IMR-90 (cell line): Measurements from ENCODE around the gene MAGED1. TPM values are rescaled to one million over a fixed set of nuclear protein-coding genes. Genes with fewer than 3 reads are reported as not detected.

Experiments used
- ATAC-seq: fragments of 200-7000 bp; cut with Tn5 transposase; 2 replicates; pipeline ENCODE4 v1.9.1; 2020; ENCODE audit warnings: low read depth, mild to moderate bottlenecking, moderate library complexity
- BruUV-seq: library from RNA; stranded (reverse); fragments of 400-500 nt; replicated peaks from 2 replicates; lab custom pipeline; 2021; lab: Mats Ljungman, UMichigan
- CTCF ChIA-PET: fragments of 300-600 bp; formaldehyde crosslinking; extraction: SDS; loops from one replicate; lab custom pipeline; 2021; ENCODE audit warnings: antibody characterized with exemption; lab: Yijun Ruan, JAX
- POLR2A ChIA-PET: fragments of 300-600 bp; sonication (Branson Sonifier 250); formaldehyde crosslinking; loops from one replicate; lab custom pipeline; 2022; ENCODE audit warnings: antibody characterized with exemption; ENCODE audit not compliant: unreplicated experiment; lab: Charles Lee
- DNase-seq: peaks from one replicate; pipeline ENCODE4 v3.0.0; 2013
- H2AFZ ChIP-seq: replicated peaks from 2 replicates; pipeline ENCODE3; 2013; ENCODE audit warnings: low read length, mild to moderate bottlenecking; ENCODE audit not compliant: poor library complexity
- H2AK5ac ChIP-seq: 2 replicates; pipeline ENCODE4 v1.6.1; 2013; ENCODE audit warnings: low read depth, low read length, inconsistent platforms
- H2AK9ac ChIP-seq: replicated peaks from 2 replicates; pipeline ENCODE3; 2013; ENCODE audit warnings: mild to moderate bottlenecking, low read depth, low read length, moderate library complexity; ENCODE audit not compliant: poor library complexity
- H2BK120ac ChIP-seq: 2 replicates; pipeline ENCODE4 v1.6.1; 2013; ENCODE audit warnings: low read depth, low read length, inconsistent platforms
- H2BK15ac ChIP-seq: 3 replicates; pipeline ENCODE4 v1.6.1; 2013; ENCODE audit warnings: low read depth, low read length, inconsistent platforms
- H2BK20ac ChIP-seq: 2 replicates; pipeline ENCODE4 v1.6.1; 2013; ENCODE audit warnings: low read depth, mild to moderate bottlenecking, inconsistent platforms, low read length, moderate library complexity
- H2BK5ac ChIP-seq: 2 replicates; pipeline ENCODE4 v1.6.1; 2013; ENCODE audit warnings: mild to moderate bottlenecking, low read depth, low read length, inconsistent platforms; ENCODE audit not compliant: poor library complexity, severe bottlenecking
- H3K14ac ChIP-seq: replicated peaks from 2 replicates; pipeline ENCODE4 v1.6.1; 2013; ENCODE audit warnings: low read depth, low read length, inconsistent platforms
- H3K18ac ChIP-seq: 2 replicates; pipeline ENCODE4 v1.6.1; 2013; ENCODE audit warnings: low read depth, low read length, control low read depth
- H3K23ac ChIP-seq: 2 replicates; pipeline ENCODE4 v1.6.1; 2013; ENCODE audit warnings: low read depth, low read length, inconsistent platforms
- H3K27ac ChIP-seq: 2 replicates; pipeline ENCODE4 v1.5.1; 2013; ENCODE audit warnings: mild to moderate bottlenecking, control low read depth, low read length; ENCODE audit not compliant: insufficient read depth
- H3K27me3 ChIP-seq: 2 replicates; pipeline ENCODE4 v1.6.1; 2013; ENCODE audit warnings: low read length; ENCODE audit not compliant: control insufficient read depth, insufficient read depth
- H3K36me3 ChIP-seq: 2 replicates; pipeline ENCODE4 v1.6.1; 2013; ENCODE audit warnings: low read length, mixed read lengths; ENCODE audit not compliant: control insufficient read depth, insufficient read depth
- H3K4ac ChIP-seq: 2 replicates; pipeline ENCODE4 v1.6.1; 2013; ENCODE audit warnings: low read depth, low read length, inconsistent platforms
- H3K4me1 ChIP-seq: 2 replicates; pipeline ENCODE4 v1.6.1; 2013; ENCODE audit warnings: low read length, mixed read lengths; ENCODE audit not compliant: control insufficient read depth, insufficient read depth
- H3K4me2 ChIP-seq: 2 replicates; pipeline ENCODE4 v1.6.1; 2013; ENCODE audit warnings: low read depth, mild to moderate bottlenecking, control low read depth, low read length, moderate library complexity
- H3K4me3 ChIP-seq: 2 replicates; pipeline ENCODE4 v1.5.1; 2013; ENCODE audit warnings: low read depth, mild to moderate bottlenecking, control low read depth, low read length, moderate library complexity; ENCODE audit not compliant: insufficient read depth
- H3K56ac ChIP-seq: 2 replicates; pipeline ENCODE4 v1.6.1; 2013; ENCODE audit warnings: low read length, inconsistent platforms; ENCODE audit not compliant: insufficient read depth; ENCODE audit errors: extremely low read depth
- H3K79me1 ChIP-seq, 2 experiments: 2 replicates each; pipeline ENCODE4 v1.6.1; 2013; ENCODE audit warnings: low read length in 2 of 2, inconsistent platforms in 1 of 2, low read depth in 1 of 2
- H3K9ac ChIP-seq: 2 replicates; pipeline ENCODE4 v1.6.1; 2013; ENCODE audit warnings: low read depth, low read length, control low read depth
- H3K9me1 ChIP-seq: 2 replicates; pipeline ENCODE4 v1.6.1; 2013; ENCODE audit warnings: low read length, inconsistent platforms; ENCODE audit not compliant: insufficient read depth
- H3K9me3 ChIP-seq: 2 replicates; pipeline ENCODE4 v1.6.1; 2013; ENCODE audit warnings: low read length; ENCODE audit not compliant: control insufficient read depth, insufficient read depth
- H4K20me1 ChIP-seq: 2 replicates; pipeline ENCODE4 v1.6.1; 2013; ENCODE audit warnings: low read length, inconsistent platforms; ENCODE audit not compliant: insufficient read depth
- H4K5ac ChIP-seq: 2 replicates; pipeline ENCODE4 v1.6.1; 2013; ENCODE audit warnings: mild to moderate bottlenecking, low read depth, low read length, control low read depth
- H4K8ac ChIP-seq, 2 experiments: 2 replicates each; pipeline ENCODE4 v1.6.1; 2013; ENCODE audit warnings: low read depth in 2 of 2, low read length in 2 of 2, control low read depth in 1 of 2, inconsistent platforms in 1 of 2
- H4K91ac ChIP-seq: 2 replicates; pipeline ENCODE4 v1.6.1; 2013; ENCODE audit warnings: low read depth, low read length, inconsistent platforms; ENCODE audit not compliant: insufficient read depth
- MAFK ChIP-seq: IDR thresholded peaks from 2 replicates; pipeline ENCODE4 v1.6.1; 2012; ENCODE audit warnings: low read depth, low read length, improper control_type of control experiment
- USF2 ChIP-seq: fragments of 150-350 bp; IDR thresholded peaks from 2 replicates; pipeline ENCODE4 v1.6.1; 2017; ENCODE audit warnings: mild to moderate bottlenecking, antibody characterized with exemption, low read length, low read depth
- WGBS, 2 experiments: methylation state at CpG; one replicate each; pipeline versions ENCODE4 v1.1.5 to v1.1.7; 2013; ENCODE audit warnings: missing lambda C conversion rate in 2 of 2; ENCODE audit not compliant: insufficient read length in 1 of 2; ENCODE audit errors: extremely low coverage in 2 of 2; 5-methylcytosine and 5-hydroxymethylcytosine counted together
- dilution Hi-C: fragments of 300-500 bp; cut with HindIII; formaldehyde crosslinking; loops from one replicate; pipeline ENCODE4 v1.14.3; 2018; ENCODE audit warnings: low sequenced_read_pairs; ENCODE audit not compliant: unreplicated experiment
- in situ Hi-C: fragments of 300-500 bp; cut with MboI; formaldehyde crosslinking; loops from 3 replicates; pipeline ENCODE4 v1.14.3; 2019; ENCODE audit warnings: low sequenced_read_pairs, inconsistent platforms, mixed read lengths
- intact Hi-C: fragments of 100-400 bp; cut with micrococcal nuclease; formaldehyde crosslinking; loops from 2 replicates; pipeline ENCODE4 v1.10.0; 2022
- polyA plus RNA-seq, 3 experiments: library from polyadenylated mRNA; depleted of rRNA; stranded (reverse); fragments of >200 nt; gene quantifications; 2 replicates each; pipeline ENCODE4 v1.2.3, GENCODE V29; 2012; ENCODE audit warnings: low replicate concordance in 1 of 3
- total RNA-seq: library from RNA; depleted of rRNA; stranded (reverse); fragments of >200 nt; gene quantifications from 2 replicates; pipeline ENCODE4 v1.2.3, GENCODE V29; 2012

MAGED1 gene
- total and polyA plus RNA-seq, 2 of the 4 experiments (the other 2 are of a cell fraction) = 484 to 552 TPM

- Histone ChIP-seq H2AFZ (no peak overlapping the region), H3K23ac (no peak overlapping the region), H3K9me1 (peaks cover 4% of the 10 kb centered on the region; the same call in 1 of the 2 replicates), H3K18ac (no peak overlapping the region), H3K4me3 (no peak overlapping the region), H3K79me1 (peaks cover 0 to 15% of the 10 kb centered on the region in 2 experiments; a peak in 3 of 4 replicates), H3K9ac (no peak overlapping the region), H3K4ac (no peak overlapping the region), H4K20me1 (peaks cover 18% of the 10 kb centered on the region), H3K14ac (no peak overlapping the region), H3K56ac (no peak overlapping the region), H2AK9ac (no peak overlapping the region), H3K36me3 (peaks cover 8% of the 10 kb centered on the region), H4K5ac (no peak overlapping the region), H2BK5ac (peak overlapping the region; percentile 32), H3K27me3 (no peaks in the 10 kb centered on the region), H3K27ac (no peak overlapping the region), H2BK15ac (no peak overlapping the region), H3K9me3 (no peaks in the 10 kb centered on the region), H3K4me2 (no peak overlapping the region), H2BK120ac (no peak overlapping the region), H4K91ac (no peak overlapping the region), H2AK5ac (no peak overlapping the region), H3K4me1 (peaks cover 9% of the 10 kb centered on the region), H4K8ac (no peak overlapping the region), H2BK20ac (no peak overlapping the region)
- TF ChIP-seq MAFK (peak; percentile 80), USF2 (no peak)
- intact Hi-C loops (loop anchor here (5.0 to 10.0 kb wide), 2 partner anchors 249 to 276 kb away; partner anchors contain the start of gene CENPVL3), in situ Hi-C loops (no loop called here), dilution Hi-C loops (no loop called here)
- CTCF ChIA-PET = no interaction called here
- whole genome bisulfite sequencing, 2 experiments = no CpG with 5 or more reads among the region's 1 CpG
- no TSS peak for BruUV-seq
- DNase-seq (no peak), ATAC-seq (no peak)
- POLR2A ChIA-PET = no interaction called here
Measured at GRCh38 chrX:51891245-51891644, 2.2 kb upstream of the MAGED1 start.
